HepG2 (cell line): Measurements from ENCODE around the gene POLR3GL. TPM values are rescaled to one million over a fixed set of nuclear protein-coding genes. Genes with fewer than 3 reads are reported as not detected.

Experiments used
- CHD2 ChIP-seq: IDR thresholded peaks from 2 replicates; pipeline ENCODE4 v1.6.1; 2011; ENCODE audit warnings: low read depth, low read length, improper control_type of control experiment
- EP300 ChIP-seq, 3 experiments: sonication (generic) in 1 of 3; formaldehyde crosslinking in 1 of 3; IDR thresholded peaks; 2 replicates each; pipeline versions ENCODE4 v1.5.1 to v1.6.1; 2011 to 2020; ENCODE audit warnings: low read depth in 2 of 3, low read length in 2 of 3, borderline replicate concordance in 1 of 3, improper control_type of control experiment in 1 of 3, mild to moderate bottlenecking in 1 of 3, missing genetic modification reagents in 1 of 3, moderate library complexity in 1 of 3
- HMG20B ChIP-seq: conservative IDR thresholded peaks from 2 replicates; pipeline ENCODE4 v1.6.1; 2016; ENCODE audit warnings: missing genetic modification reagents, missing compliant biosample characterization
- JUND ChIP-seq: sonication (generic); formaldehyde crosslinking; IDR thresholded peaks from 2 replicates; pipeline ENCODE4 v1.8.0; 2022; ENCODE audit warnings: mild to moderate bottlenecking, missing genetic modification reagents
- MATR3 ChIP-seq: sonication (generic); formaldehyde crosslinking; IDR thresholded peaks from 2 replicates; pipeline ENCODE4 v1.4.0; 2020; ENCODE audit warnings: missing genetic modification reagents
- MTF1 ChIP-seq: sonication (generic); formaldehyde crosslinking; IDR thresholded peaks from 2 replicates; pipeline ENCODE4 v1.5.0; 2020; ENCODE audit warnings: missing genetic modification reagents
- PAF1 ChIP-seq: IDR thresholded peaks from 2 replicates; pipeline ENCODE4 v1.6.1; 2016; ENCODE audit warnings: missing genetic modification reagents, missing compliant biosample characterization
- POGZ ChIP-seq: sonication (generic); formaldehyde crosslinking; IDR thresholded peaks from 2 replicates; pipeline ENCODE4 v1.4.0; 2020; ENCODE audit warnings: mild to moderate bottlenecking, missing genetic modification reagents
- PRMT3 ChIP-seq: sonication (generic); formaldehyde crosslinking; IDR thresholded peaks from 2 replicates; pipeline ENCODE4 v1.8.1; 2022; ENCODE audit warnings: low read depth, mild to moderate bottlenecking, moderate library complexity, missing genetic modification reagents, borderline replicate concordance
- RFX3 ChIP-seq: IDR thresholded peaks from 2 replicates; pipeline ENCODE4 v1.6.1; 2016; ENCODE audit warnings: missing biosample characterization, missing genetic modification reagents
- SP5 ChIP-seq: IDR thresholded peaks from 2 replicates; pipeline ENCODE4 v1.6.1; 2016; ENCODE audit warnings: low read depth, borderline replicate concordance
- SRY ChIP-seq: sonication (generic); formaldehyde crosslinking; IDR thresholded peaks from 2 replicates; pipeline ENCODE4 v1.8.0; 2022; ENCODE audit warnings: mild to moderate bottlenecking, missing genetic modification reagents
- TAF1 ChIP-seq: sonication (generic); formaldehyde crosslinking; IDR thresholded peaks from 2 replicates; pipeline ENCODE4 v1.4.0; 2020; ENCODE audit warnings: missing genetic modification reagents
- ZBTB20 ChIP-seq: sonication (generic); formaldehyde crosslinking; IDR thresholded peaks from 2 replicates; pipeline ENCODE4 v1.8.1; 2023; ENCODE audit warnings: missing genetic modification reagents, low read depth, mild to moderate bottlenecking, borderline replicate concordance
- ZBTB3 ChIP-seq: sonication (generic); formaldehyde crosslinking; IDR thresholded peaks from 2 replicates; pipeline ENCODE4 v1.4.0; 2020; ENCODE audit warnings: low read depth, mild to moderate bottlenecking, moderate library complexity, missing genetic modification reagents, borderline replicate concordance
- ZNF431 ChIP-seq: sonication (generic); formaldehyde crosslinking; IDR thresholded peaks from 2 replicates; pipeline ENCODE4 v1.9.0; 2022; ENCODE audit warnings: missing genetic modification reagents, low read depth, mild to moderate bottlenecking, borderline replicate concordance
- ZNF567 ChIP-seq: sonication (generic); formaldehyde crosslinking; IDR thresholded peaks from 2 replicates; pipeline ENCODE4 v1.8.1; 2023; ENCODE audit warnings: mild to moderate bottlenecking, missing genetic modification reagents, borderline replicate concordance
- polyA plus RNA-seq, 8 experiments: library from polyadenylated mRNA; depleted of rRNA in 3 of 8; stranded (reverse) in 7 of 8; unstranded in 1 of 8; fragments of >200 nt; fragmentation: Illumina TruSeq in 4 of 8; extraction: Trizol in 4 of 8; gene quantifications; 2 replicates each; pipeline versions ENCODE4 v1.2.1 to v1.2.3, GENCODE V29; 2011 to 2016; ENCODE audit warnings: low read depth in 4 of 8, missing spikeins in 1 of 8, mixed read lengths in 1 of 8; ENCODE audit not compliant: insufficient read depth in 1 of 8
- total RNA-seq, 5 experiments: library from RNA; depleted of rRNA; stranded (reverse); fragments of >200 nt; fragmentation: Illumina TruSeq; extraction: Trizol; gene quantifications; 2 replicates each; pipeline ENCODE4 v1.2.3, GENCODE V29; 2016; ENCODE audit warnings: low read depth in 1 of 5
- TF ChIP-seq, protein P1 (sequence below): IDR thresholded peaks from 2 replicates; pipeline ENCODE4 v1.6.1; 2016; ENCODE audit warnings: mild to moderate bottlenecking
- TF ChIP-seq, protein P2 (sequence below): sonication (generic); formaldehyde crosslinking; conservative IDR thresholded peaks from 2 replicates; pipeline ENCODE4 v1.4.0; 2020; ENCODE audit warnings: mild to moderate bottlenecking, missing genetic modification reagents, moderate library complexity
- TF ChIP-seq, protein P3 (sequence below): sonication (generic); formaldehyde crosslinking; IDR thresholded peaks from 2 replicates; pipeline ENCODE4 v1.5.0; 2020; ENCODE audit warnings: mild to moderate bottlenecking, missing genetic modification reagents

POLR3GL gene
- total and polyA plus RNA-seq, 2 of the 13 experiments (the other 11 are each of a cell fraction or from before 2014, with no cell fraction given), result 11.5 to 12.4 TPM

DNA sequence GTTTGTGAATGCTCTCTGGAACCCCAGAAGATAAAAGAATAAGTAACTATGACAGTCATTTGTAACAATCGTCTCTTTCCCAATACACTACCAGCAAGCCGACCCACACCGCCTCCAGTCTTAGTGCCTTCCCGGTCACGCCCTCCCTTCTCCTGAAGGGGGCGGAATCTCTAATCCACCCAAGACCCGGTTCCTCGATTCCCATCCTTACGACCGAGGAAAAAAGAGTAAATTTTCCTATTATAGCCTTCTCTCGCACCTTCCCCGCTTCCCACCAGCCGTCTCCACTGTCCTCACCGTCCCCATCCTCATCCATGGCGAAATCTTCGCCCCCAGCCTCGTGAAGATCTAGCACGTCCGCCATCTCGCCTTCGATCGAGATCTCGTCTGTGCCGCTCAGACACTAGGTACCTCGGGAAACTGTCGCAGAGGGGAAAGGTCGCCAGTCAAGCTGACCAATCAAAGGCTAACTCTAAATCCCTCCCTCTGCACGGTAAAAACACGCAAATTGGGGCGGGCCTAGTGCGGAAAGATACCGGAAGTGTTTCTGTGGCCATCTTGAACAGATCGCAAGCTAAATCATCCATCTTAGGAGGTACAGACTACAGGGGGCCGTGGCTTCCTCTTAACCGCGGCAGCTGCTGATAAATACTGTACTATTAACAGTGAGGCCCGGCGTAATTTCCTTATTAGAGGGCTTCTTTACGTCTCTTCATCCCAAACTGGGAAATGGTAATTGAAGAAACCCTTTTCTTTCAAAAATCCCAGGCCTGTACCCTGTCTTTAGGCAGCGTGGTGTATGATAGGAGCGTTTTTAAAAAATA is 37.2 kb upstream of the POLR3GL start, which contains the start of gene RBM8A (continued):
- TF ChIP-seq ZNF431 (CRISPR knock-in tag) (no peak), ZBTB20 (peak; percentile 89), RFX3 (CRISPR knock-in tag) (no peak), HMG20B (CRISPR knock-in tag) (no peak), SP5 (CRISPR knock-in tag) (peak; percentile 49; the same call in 1 of the 2 replicates), PRMT3 (CRISPR knock-in tag) (peak; percentile 73; the same call in 1 of the 2 replicates), JUND (CRISPR knock-in tag) (no peak), EP300 (IDR thresholded peaks at IDR 0.05; ENCODE audit: low read depth in 2 of 2, low read length in 2 of 2) (0 out of 4 replicates have a peak, but pooled peaks of 1 of the 2 experiments have one; percentile 10), EP300 (CRISPR knock-in tag; IDR thresholded peaks at IDR 0.05; ENCODE audit: borderline replicate concordance) (no peak), POGZ (CRISPR knock-in tag) (peak; percentile 90), PAF1 (CRISPR knock-in tag) (no peak), MTF1 (CRISPR knock-in tag) (no peak), MATR3 (CRISPR knock-in tag) (no peak), TAF1 (CRISPR knock-in tag) (peak; percentile 81), ZNF567 (0 out of 2 replicates have a peak, but pooled peaks have one; percentile 68), ZBTB3 (CRISPR knock-in tag) (no peak), SRY (CRISPR knock-in tag) (no peak), CHD2 (peak; percentile 70)
- TF ChIP-seq, protein P1, sequence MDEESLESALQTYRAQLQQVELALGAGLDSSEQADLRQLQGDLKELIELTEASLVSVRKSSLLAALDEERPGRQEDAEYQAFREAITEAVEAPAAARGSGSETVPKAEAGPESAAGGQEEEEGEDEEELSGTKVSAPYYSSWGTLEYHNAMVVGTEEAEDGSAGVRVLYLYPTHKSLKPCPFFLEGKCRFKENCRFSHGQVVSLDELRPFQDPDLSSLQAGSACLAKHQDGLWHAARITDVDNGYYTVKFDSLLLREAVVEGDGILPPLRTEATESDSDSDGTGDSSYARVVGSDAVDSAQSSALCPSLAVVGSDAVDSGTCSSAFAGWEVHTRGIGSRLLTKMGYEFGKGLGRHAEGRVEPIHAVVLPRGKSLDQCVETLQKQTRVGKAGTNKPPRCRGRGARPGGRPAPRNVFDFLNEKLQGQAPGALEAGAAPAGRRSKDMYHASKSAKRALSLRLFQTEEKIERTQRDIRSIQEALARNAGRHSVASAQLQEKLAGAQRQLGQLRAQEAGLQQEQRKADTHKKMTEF (CRISPR knock-in tag), result peak; percentile 51; the same call in 1 of the 2 replicates
- TF ChIP-seq, protein P2, sequence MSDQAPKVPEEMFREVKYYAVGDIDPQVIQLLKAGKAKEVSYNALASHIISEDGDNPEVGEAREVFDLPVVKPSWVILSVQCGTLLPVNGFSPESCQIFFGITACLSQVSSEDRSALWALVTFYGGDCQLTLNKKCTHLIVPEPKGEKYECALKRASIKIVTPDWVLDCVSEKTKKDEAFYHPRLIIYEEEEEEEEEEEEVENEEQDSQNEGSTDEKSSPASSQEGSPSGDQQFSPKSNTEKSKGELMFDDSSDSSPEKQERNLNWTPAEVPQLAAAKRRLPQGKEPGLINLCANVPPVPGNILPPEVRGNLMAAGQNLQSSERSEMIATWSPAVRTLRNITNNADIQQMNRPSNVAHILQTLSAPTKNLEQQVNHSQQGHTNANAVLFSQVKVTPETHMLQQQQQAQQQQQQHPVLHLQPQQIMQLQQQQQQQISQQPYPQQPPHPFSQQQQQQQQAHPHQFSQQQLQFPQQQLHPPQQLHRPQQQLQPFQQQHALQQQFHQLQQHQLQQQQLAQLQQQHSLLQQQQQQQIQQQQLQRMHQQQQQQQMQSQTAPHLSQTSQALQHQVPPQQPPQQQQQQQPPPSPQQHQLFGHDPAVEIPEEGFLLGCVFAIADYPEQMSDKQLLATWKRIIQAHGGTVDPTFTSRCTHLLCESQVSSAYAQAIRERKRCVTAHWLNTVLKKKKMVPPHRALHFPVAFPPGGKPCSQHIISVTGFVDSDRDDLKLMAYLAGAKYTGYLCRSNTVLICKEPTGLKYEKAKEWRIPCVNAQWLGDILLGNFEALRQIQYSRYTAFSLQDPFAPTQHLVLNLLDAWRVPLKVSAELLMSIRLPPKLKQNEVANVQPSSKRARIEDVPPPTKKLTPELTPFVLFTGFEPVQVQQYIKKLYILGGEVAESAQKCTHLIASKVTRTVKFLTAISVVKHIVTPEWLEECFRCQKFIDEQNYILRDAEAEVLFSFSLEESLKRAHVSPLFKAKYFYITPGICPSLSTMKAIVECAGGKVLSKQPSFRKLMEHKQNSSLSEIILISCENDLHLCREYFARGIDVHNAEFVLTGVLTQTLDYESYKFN (CRISPR knock-in tag), result peak; percentile 63
- TF ChIP-seq, protein P3, sequence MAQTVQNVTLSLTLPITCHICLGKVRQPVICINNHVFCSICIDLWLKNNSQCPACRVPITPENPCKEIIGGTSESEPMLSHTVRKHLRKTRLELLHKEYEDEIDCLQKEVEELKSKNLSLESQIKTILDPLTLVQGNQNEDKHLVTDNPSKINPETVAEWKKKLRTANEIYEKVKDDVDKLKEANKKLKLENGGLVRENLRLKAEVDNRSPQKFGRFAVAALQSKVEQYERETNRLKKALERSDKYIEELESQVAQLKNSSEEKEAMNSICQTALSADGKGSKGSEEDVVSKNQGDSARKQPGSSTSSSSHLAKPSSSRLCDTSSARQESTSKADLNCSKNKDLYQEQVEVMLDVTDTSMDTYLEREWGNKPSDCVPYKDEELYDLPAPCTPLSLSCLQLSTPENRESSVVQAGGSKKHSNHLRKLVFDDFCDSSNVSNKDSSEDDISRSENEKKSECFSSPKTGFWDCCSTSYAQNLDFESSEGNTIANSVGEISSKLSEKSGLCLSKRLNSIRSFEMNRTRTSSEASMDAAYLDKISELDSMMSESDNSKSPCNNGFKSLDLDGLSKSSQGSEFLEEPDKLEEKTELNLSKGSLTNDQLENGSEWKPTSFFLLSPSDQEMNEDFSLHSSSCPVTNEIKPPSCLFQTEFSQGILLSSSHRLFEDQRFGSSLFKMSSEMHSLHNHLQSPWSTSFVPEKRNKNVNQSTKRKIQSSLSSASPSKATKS (CRISPR knock-in tag), result no peak
